Esophagus squamous epithelium (tissue), 4 donors: Measurements from ENCODE around the gene AFF3.

ENCODE experiments used
- POLR2A ChIP-seq, 4 donors: fragments of 450-650 bp; IDR thresholded peaks; one replicate each; pipeline ENCODE4 v1.6.1; 2017; ENCODE audit warnings: antibody characterized with exemption in 4 of 4, mild to moderate bottlenecking in 4 of 4, moderate library complexity in 3 of 4
- TF ChIP-seq, protein P1 (sequence below), 6 experiments: fragments of 450-650 bp in 4 of 6; fragments of 200-600 bp in 2 of 6; sonication (generic) in 2 of 6; IDR thresholded peaks; one replicate each; pipeline ENCODE4 v1.5.1; 2016 to 2019; ENCODE audit warnings: antibody characterized with exemption in 6 of 6, mild to moderate bottlenecking in 4 of 6, moderate library complexity in 4 of 6

DNA sequence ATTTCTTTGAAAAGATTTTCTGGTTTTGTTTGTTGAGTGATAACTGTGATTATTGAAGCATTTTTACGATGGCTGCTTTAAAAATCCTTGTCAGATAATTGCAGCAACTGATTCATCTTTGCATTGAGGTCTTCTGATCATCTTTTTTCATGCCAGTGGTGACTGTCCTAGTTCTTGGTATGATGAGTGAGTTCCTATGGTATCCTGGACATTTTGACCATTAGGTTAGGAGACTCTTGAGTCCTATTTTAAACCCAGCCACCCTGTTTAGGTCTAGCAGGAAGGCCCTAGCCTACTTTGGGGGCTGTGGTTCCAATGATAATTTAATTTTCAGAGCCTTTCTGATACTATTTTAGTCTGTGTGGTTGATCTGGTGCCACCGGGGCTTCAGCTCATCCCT lies 579.9 kb downstream of the AFF3 start:
- TF ChIP-seq, protein P1, sequence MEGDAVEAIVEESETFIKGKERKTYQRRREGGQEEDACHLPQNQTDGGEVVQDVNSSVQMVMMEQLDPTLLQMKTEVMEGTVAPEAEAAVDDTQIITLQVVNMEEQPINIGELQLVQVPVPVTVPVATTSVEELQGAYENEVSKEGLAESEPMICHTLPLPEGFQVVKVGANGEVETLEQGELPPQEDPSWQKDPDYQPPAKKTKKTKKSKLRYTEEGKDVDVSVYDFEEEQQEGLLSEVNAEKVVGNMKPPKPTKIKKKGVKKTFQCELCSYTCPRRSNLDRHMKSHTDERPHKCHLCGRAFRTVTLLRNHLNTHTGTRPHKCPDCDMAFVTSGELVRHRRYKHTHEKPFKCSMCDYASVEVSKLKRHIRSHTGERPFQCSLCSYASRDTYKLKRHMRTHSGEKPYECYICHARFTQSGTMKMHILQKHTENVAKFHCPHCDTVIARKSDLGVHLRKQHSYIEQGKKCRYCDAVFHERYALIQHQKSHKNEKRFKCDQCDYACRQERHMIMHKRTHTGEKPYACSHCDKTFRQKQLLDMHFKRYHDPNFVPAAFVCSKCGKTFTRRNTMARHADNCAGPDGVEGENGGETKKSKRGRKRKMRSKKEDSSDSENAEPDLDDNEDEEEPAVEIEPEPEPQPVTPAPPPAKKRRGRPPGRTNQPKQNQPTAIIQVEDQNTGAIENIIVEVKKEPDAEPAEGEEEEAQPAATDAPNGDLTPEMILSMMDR (IDR thresholded peaks at IDR 0.05): no peak
- TF ChIP-seq POLR2A (IDR thresholded peaks at IDR 0.05): no peak
